Esophagus squamous epithelium (tissue), 4 donors: ENCODE data around the gene MXD4.

Source experiments
- CTCF ChIP-seq, 6 experiments: fragments of 450-650 bp in 4 of 6; fragments of 200-600 bp in 2 of 6; sonication (generic) in 2 of 6; IDR thresholded peaks; one replicate each; pipeline ENCODE4 v1.5.1; 2016 to 2019; ENCODE audit warnings: antibody characterized with exemption in 6 of 6, mild to moderate bottlenecking in 4 of 6, moderate library complexity in 4 of 6
- POLR2A ChIP-seq, 4 donors: fragments of 450-650 bp; IDR thresholded peaks; one replicate each; pipeline ENCODE4 v1.6.1; 2017; ENCODE audit warnings: antibody characterized with exemption in 4 of 4, mild to moderate bottlenecking in 4 of 4, moderate library complexity in 3 of 4

- TF ChIP-seq CTCF (IDR thresholded peaks at IDR 0.05) (no peak), POLR2A (IDR thresholded peaks at IDR 0.05) (no peak)
These were observed 26.2 kb upstream of the MXD4 start for GRCh38 chr4:2288051-2288541.
